Right ventricle myocardium inferior (tissue), 1 donor: ENCODE results near the gene ZNF277. TPM values are rescaled to one million over a fixed set of nuclear protein-coding genes. Genes with fewer than 3 reads are reported as not detected.
A peak's percentile ranks its signal among the peaks of the same experiment; 100 is the strongest.

ENCODE experiments used
- ATAC-seq: fragments of 200-7000 bp; cut with Tn5 transposase; one replicate; pipeline ENCODE4 v1.9.1; 2020; ENCODE audit warnings: mild to moderate bottlenecking, moderate library complexity
- DNase-seq: peaks from one replicate; pipeline ENCODE4 v3.0.0; 2021; ENCODE audit errors: missing footprints
- intact Hi-C: fragments of 100-400 bp; cut with DNase I; formaldehyde crosslinking; loops from one replicate; pipeline ENCODE4 v1.11.0; 2022
- long read RNA-seq: library from polyadenylated mRNA; unstranded; transcript quantifications from one replicate; pipeline ENCODE4 v2.0.0, GENCODE V29; 2021
- total RNA-seq: library from RNA; stranded (reverse); fragmentation: NEBNext Ultra II Directional; extraction: Animal tissue kit (Norgen Biotek cat#: 25700); gene quantifications from one replicate; pipeline ENCODE4 v1.2.1, GENCODE V29; 2021
- donor health status: DM: no; HTN: yes; CAD: no; lungs with severe emphysema.

Gene ZNF277, protein sequence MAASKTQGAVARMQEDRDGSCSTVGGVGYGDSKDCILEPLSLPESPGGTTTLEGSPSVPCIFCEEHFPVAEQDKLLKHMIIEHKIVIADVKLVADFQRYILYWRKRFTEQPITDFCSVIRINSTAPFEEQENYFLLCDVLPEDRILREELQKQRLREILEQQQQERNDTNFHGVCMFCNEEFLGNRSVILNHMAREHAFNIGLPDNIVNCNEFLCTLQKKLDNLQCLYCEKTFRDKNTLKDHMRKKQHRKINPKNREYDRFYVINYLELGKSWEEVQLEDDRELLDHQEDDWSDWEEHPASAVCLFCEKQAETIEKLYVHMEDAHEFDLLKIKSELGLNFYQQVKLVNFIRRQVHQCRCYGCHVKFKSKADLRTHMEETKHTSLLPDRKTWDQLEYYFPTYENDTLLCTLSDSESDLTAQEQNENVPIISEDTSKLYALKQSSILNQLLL
- total RNA-seq = 15.7 TPM
- long read RNA-seq, transcript ZNF277-201 (12 exons, 1,849 nt) = major isoform, 8 of 14 reads
- long read RNA-seq, partial matches to known transcripts = 1 of 14 reads
- long read RNA-seq, other reads (novel, unspliced or antisense) = 3 of 14 reads

- DNase-seq (peak; percentile 100), ATAC-seq (peak; percentile 97)
- intact Hi-C loops = loop anchor here (2.0 to 10.0 kb wide), 7 partner anchors 26 to 442 kb away; no protein-coding TSS in a partner anchor
These were observed at the start of gene ZNF277, which contains the start of gene DOCK4 for GRCh38 chr7:112206238-112206990. Gene ZNF277 (plus strand): TSS chr7:112206695. CDS start chr7:112206717, 22 bp downstream. Gene DOCK4 (minus strand): TSS chr7:112206399. CDS start chr7:112206138, 261 bp downstream.

DNA sequence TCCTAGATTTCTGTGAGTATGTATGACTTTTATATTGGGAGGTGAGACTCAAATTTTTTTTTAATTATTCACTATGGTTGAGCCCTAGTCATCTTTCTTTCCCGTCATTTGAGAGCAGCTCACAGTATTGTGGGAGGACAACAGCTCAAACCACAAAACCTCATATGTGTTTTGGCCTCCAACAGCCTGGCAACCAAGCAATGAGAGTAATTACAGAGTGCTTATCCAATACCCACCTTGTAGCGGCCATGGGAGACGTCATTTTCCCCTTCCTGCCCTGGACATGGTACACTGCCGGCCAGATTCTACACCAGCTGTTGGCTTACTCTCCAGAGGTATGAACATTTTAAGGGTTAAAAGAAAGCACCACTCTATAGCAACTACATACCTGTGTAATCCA lies 49.4 kb upstream of the ZNF277 start:
- DNase-seq = no peak
- ATAC-seq = no peak
- intact Hi-C loops = no loop called here

GRCh38 chr7:112159351-112159750 lies 47.1 kb upstream of the ZNF277 start:
- intact Hi-C loops = no loop called here
- no peak for ATAC-seq
- no peak for DNase-seq

GRCh38 chr7:112160130-112160770 lies 46.2 kb upstream of the ZNF277 start:
- DNase-seq = no peak
- intact Hi-C loops = loop anchor here (5.0 kb wide), 1 partner anchor 47 kb away; the partner anchor contains the start of genes DOCK4 and ZNF277

GRCh38 chr7:112160771-112161150 lies 45.7 kb upstream of the ZNF277 start:
- intact Hi-C loops = loop anchor here (5.0 kb wide), 1 partner anchor 47 kb away; the partner anchor contains the start of genes DOCK4 and ZNF277
- ATAC-seq = no peak
- DNase-seq = no peak

More at GRCh38 chr7:112160130-112160770, 46.2 kb upstream of the ZNF277 start:
- ATAC-seq = no peak

- DNase-seq (no peak), ATAC-seq (no peak)
- intact Hi-C loops = loop anchor here (5.0 kb wide), 1 partner anchor 46 kb away; the partner anchor contains the start of genes DOCK4 and ZNF277
These were observed 45.0 kb upstream of the ZNF277 start for GRCh38 chr7:112161253-112162141.

DNA sequence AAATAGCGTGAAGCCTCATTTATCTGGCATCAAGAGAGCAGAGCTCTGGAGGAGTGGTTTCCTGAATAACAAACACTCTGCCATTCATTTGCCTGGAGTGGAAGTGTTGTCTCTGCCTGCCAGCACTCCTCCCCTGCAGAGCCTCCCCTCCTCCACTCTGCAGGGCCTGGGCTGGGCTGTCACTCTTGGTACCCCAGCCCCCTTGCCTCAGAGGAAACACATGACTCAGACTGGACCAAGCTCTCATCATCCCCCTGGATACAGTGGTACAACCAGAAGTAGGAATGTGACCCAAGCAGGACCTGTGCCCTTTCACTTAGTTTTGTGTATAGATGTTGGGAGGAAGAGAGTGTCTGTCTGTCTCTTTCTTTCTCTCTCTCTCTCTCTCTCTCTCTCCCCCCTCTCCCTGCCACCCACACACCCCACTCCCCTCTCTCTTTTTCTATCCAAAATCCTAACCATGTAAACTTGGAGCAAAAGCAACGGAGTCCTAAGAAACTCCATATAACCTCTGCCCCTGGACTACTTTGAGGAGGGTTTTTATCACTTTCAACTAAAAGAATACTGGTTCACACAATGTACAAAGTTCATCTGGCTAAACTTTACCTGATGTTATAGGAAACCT lies 44.2 kb upstream of the ZNF277 start:
- ATAC-seq (peak; percentile 91), DNase-seq (no peak)
- intact Hi-C loops = loop anchor here (5.0 kb wide), 1 partner anchor 45 kb away; the partner anchor contains the start of genes DOCK4 and ZNF277

GRCh38 chr7:112162784-112163506 lies 43.5 kb upstream of the ZNF277 start:
- ATAC-seq (no peak), DNase-seq (no peak)
- intact Hi-C loops = loop anchor here (5.0 kb wide), 1 partner anchor 44 kb away; the partner anchor contains the start of genes DOCK4 and ZNF277

DNA sequence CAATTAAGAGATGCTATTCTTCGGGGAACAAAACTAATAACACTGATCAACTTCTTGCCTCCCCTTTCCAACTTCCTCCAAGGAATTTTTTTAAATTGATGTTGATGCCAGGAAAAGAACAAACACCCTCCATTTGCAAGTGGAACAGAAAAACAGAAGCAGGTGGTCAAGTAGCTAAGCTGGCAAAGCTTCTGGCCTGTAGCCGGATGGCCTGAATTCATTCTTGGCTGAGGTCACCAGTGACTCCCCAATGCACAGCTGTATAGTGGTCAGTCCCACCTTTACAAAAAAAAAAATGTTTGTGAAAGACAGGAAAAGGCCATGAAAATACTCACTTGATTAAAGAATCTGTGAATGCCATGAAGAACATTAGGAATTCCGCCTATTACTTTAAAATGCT lies 39.3 kb upstream of the ZNF277 start:
- intact Hi-C loops = no loop called here
- no peak for DNase-seq
- no peak for ATAC-seq

GRCh38 chr7:112168915-112169314 lies 37.6 kb upstream of the ZNF277 start:
- DNase-seq (no peak), ATAC-seq (no peak)
- intact Hi-C loops = no loop called here

GRCh38 chr7:112171673-112172072 lies 34.8 kb upstream of the ZNF277 start:
- ATAC-seq (no peak), DNase-seq (no peak)
- intact Hi-C loops = no loop called here

GRCh38 chr7:112172870-112173567 lies 33.5 kb upstream of the ZNF277 start:
- intact Hi-C loops = no loop called here
- ATAC-seq (peak; percentile 74), DNase-seq (no peak)

DNA sequence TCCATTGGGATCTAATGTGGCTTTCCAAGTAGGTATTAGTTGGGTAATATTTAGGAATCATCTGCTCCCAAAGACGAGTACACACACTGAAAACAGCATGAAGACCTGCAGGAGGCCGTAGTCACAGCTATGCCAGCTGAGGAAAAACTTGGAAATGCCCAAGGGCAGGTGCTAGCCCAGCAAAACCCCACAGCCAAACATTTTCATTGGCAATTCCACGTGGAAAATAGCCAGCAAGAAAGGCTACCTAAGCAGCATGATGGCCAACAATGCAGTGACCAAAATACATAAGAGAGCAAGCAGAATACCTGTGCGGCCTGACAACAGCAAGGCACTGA lies 33.0 kb upstream of the ZNF277 start:
- intact Hi-C loops = no loop called here
- no peak for ATAC-seq
- no peak for DNase-seq

- ATAC-seq (no peak), DNase-seq (no peak)
- intact Hi-C loops = no loop called here
These were observed 32.3 kb upstream of the ZNF277 start for GRCh38 chr7:112174192-112174591.

DNA sequence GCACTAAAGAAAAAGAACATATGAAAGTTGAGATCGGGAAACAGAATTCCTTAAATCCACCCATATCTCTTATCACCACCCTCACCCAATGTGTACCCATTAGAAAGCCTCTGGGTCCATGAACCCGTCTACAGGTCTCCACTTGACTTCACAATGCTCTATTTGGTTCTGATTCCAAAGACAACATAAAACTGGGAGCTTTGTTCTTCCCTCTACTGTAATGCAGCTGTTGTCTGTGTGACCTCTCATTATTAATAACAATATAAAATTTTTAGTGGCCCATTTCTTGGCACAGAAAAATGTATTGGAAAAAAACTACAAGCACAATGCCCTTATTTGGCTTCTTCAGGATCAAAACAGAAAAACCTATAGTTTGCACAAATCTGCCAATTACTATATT lies 30.3 kb upstream of the ZNF277 start:
- DNase-seq (no peak), ATAC-seq (no peak)
- intact Hi-C loops = no loop called here

GRCh38 chr7:112176693-112177415 lies 29.6 kb upstream of the ZNF277 start:
- intact Hi-C loops = no loop called here
- DNase-seq (no peak), ATAC-seq (no peak)
